CD14-positive monocyte (primary cell): ENCODE results near the gene SYT7. TPM values are rescaled to one million over a fixed set of nuclear protein-coding genes. Genes with fewer than 3 reads are reported as not detected.
A peak's percentile ranks its signal among the peaks of the same experiment; 100 is the strongest.

Experiments
- DNase-seq, 3 donors: peaks; one replicate each; pipeline ENCODE4 v3.0.0-alpha.2; 2011 to 2022
- H2AFZ ChIP-seq: 2 replicates; pipeline ENCODE4 v1.6.0; 2012; ENCODE audit warnings: mild to moderate bottlenecking, low read depth, low read length, inconsistent platforms; ENCODE audit not compliant: insufficient read depth, poor library complexity, severe bottlenecking
- H3K27ac ChIP-seq, 2 donors: 1 replicate in 1 of 2; 2 replicates in 1 of 2; pipeline ENCODE4 v1.5.1; 2012 to 2013; ENCODE audit warnings: low read length in 2 of 2, control low read depth in 1 of 2, inconsistent platforms in 1 of 2, low read depth in 1 of 2, mild to moderate bottlenecking in 1 of 2
- H3K27me3 ChIP-seq, 2 donors: one replicate each; pipeline versions ENCODE4 v1.6.0 to v1.6.1; 2011 to 2013; ENCODE audit warnings: low read length in 2 of 2; ENCODE audit not compliant: control insufficient read depth in 2 of 2, insufficient read depth in 2 of 2
- H3K36me3 ChIP-seq, 2 donors: replicated peaks in 1 of 2; 1 replicate in 1 of 2; 2 replicates in 1 of 2; pipeline versions ENCODE4 v1.5.1 to v1.6.1; 2012 to 2013; ENCODE audit warnings: low read length in 2 of 2, control low read depth in 1 of 2, inconsistent platforms in 1 of 2, mild to moderate bottlenecking in 1 of 2; ENCODE audit not compliant: insufficient read depth in 2 of 2, control insufficient read depth in 1 of 2
- H3K4me1 ChIP-seq, 2 donors: 1 replicate in 1 of 2; 2 replicates in 1 of 2; pipeline versions ENCODE4 v1.5.1 to v1.6.1; 2012 to 2013; ENCODE audit warnings: low read length in 2 of 2, control low read depth in 1 of 2, inconsistent platforms in 1 of 2, mild to moderate bottlenecking in 1 of 2, moderate library complexity in 1 of 2; ENCODE audit not compliant: insufficient read depth in 2 of 2, control insufficient read depth in 1 of 2
- H3K4me2 ChIP-seq: replicated peaks from 2 replicates; pipeline ENCODE3; 2012; ENCODE audit warnings: low read length, moderate library complexity, mild to moderate bottlenecking; ENCODE audit not compliant: poor library complexity, severe bottlenecking; ENCODE audit errors: extremely low read depth
- H3K4me3 ChIP-seq, 3 experiments: fragments of 200-600 bp in 1 of 3; sonication (generic) in 1 of 3; replicated peaks in 1 of 3; 1 replicate in 2 of 3; 2 replicates in 1 of 3; pipeline ENCODE4 v1.5.1; 2011 to 2013; ENCODE audit warnings: low read length in 3 of 3, mild to moderate bottlenecking in 3 of 3, control low read depth in 2 of 3, low read depth in 2 of 3, inconsistent platforms in 1 of 3, moderate library complexity in 1 of 3
- H3K79me2 ChIP-seq: 2 replicates; pipeline ENCODE4 v1.6.0; 2012; ENCODE audit warnings: mild to moderate bottlenecking, control low read depth, inconsistent platforms, low read length, moderate library complexity; ENCODE audit not compliant: insufficient read depth
- H3K9ac ChIP-seq: 2 replicates; pipeline ENCODE4 v1.6.0; 2017; ENCODE audit warnings: low read length, mild to moderate bottlenecking; ENCODE audit not compliant: insufficient read depth, poor library complexity, severe bottlenecking
- H3K9me3 ChIP-seq, 2 donors: replicated peaks in 1 of 2; 1 replicate in 1 of 2; 2 replicates in 1 of 2; pipeline versions ENCODE4 v1.5.1 to v1.6.1; 2012 to 2013; ENCODE audit warnings: low read length in 2 of 2, control low read depth in 1 of 2; ENCODE audit not compliant: control insufficient read depth in 1 of 2, insufficient read depth in 1 of 2
- H4K20me1 ChIP-seq: 2 replicates; pipeline ENCODE4 v1.6.0; 2012; ENCODE audit warnings: mild to moderate bottlenecking, low read length, control low read depth, moderate library complexity; ENCODE audit not compliant: insufficient read depth
- H3K27ac Mint-ChIP-seq, 7 donors: one replicate each; pipeline ENCODE4 v1.8.0; 2020; ENCODE audit warnings: mild to moderate bottlenecking in 7 of 7, mixed read lengths in 7 of 7, moderate library complexity in 6 of 7, inconsistent platforms in 2 of 7
- H3K27me3 Mint-ChIP-seq, 3 donors: one replicate each; pipeline ENCODE4 v1.8.0; 2021 to 2022; ENCODE audit warnings: low read depth in 3 of 3, mild to moderate bottlenecking in 3 of 3, mixed read lengths in 3 of 3, moderate library complexity in 3 of 3, inconsistent platforms in 1 of 3
- H3K36me3 Mint-ChIP-seq, 2 donors: one replicate each; pipeline ENCODE4 v1.8.0; 2020; ENCODE audit warnings: mixed read lengths in 2 of 2, inconsistent platforms in 1 of 2, mild to moderate bottlenecking in 1 of 2
- H3K4me1 Mint-ChIP-seq: one replicate; pipeline ENCODE4 v1.8.0; 2020; ENCODE audit warnings: mild to moderate bottlenecking, mixed read lengths
- H3K4me3 Mint-ChIP-seq, 2 donors: one replicate each; pipeline ENCODE4 v1.8.0; 2020; ENCODE audit warnings: mild to moderate bottlenecking in 2 of 2, mixed read lengths in 2 of 2, moderate library complexity in 1 of 2
- H3K9me3 Mint-ChIP-seq, 7 donors: one replicate each; pipeline ENCODE4 v1.8.0; 2020 to 2022; ENCODE audit warnings: mixed read lengths in 7 of 7, mild to moderate bottlenecking in 6 of 7, moderate library complexity in 6 of 7, inconsistent platforms in 2 of 7
- WGBS: methylation state at CpG from one replicate; pipeline ENCODE4 v1.1.5; 2013; ENCODE audit warnings: missing lambda C conversion rate; ENCODE audit not compliant: insufficient coverage; 5-methylcytosine and 5-hydroxymethylcytosine counted together
- intact Hi-C, 2 donors: fragments of 100-400 bp; cut with micrococcal nuclease; formaldehyde crosslinking; loops; one replicate each; pipeline versions ENCODE4 v1.15.0 to v1.15.1; 2023
- polyA plus RNA-seq, 3 donors: library from polyadenylated mRNA; depleted of rRNA in 1 of 3; unstranded in 2 of 3; stranded (reverse) in 1 of 3; fragments of 300-500 nt in 2 of 3; fragments of >200 nt in 1 of 3; fragmentation: Illumina TruSeq in 2 of 3; gene quantifications; 1 replicate in 2 of 3; 2 replicates in 1 of 3; pipeline ENCODE4 v1.2.3, GENCODE V29; 2012 to 2021
- TF ChIP-seq, protein P1 (sequence below): fragments of 200-600 bp; IDR thresholded peaks from one replicate; pipeline ENCODE4 v1.8.0; 2022; ENCODE audit warnings: antibody characterized with exemption, mild to moderate bottlenecking

The SYT7 gene
- polyA plus RNA-seq, 3 donors = not detected

DNA sequence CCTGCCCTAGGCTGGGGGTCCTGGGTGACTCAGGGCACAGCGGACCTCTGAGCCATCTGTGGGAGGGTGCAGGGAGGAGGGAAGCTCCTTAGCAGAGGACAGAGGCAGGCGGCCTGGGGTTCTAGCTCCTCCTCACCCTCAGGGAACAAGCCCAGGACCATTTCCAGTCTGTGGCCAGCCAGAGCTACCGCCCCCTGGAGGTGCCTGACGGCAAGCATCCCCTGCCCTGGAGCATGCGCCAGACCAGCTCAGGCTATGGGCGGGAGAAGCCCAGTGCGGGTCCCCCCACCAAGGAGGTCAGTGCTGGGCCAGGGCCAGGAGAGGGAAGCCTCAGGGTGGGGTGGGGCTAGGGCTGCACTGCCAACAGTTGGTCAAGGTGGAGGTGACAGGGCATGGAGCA is 98.4 kb downstream of the SYT7 start:
- Histone ChIP-seq H3K9me3 (no peaks in the 10 kb centered on the region), H3K4me1 (no peaks in the 10 kb centered on the region), H3K4me2 (no peak overlapping the region), H3K36me3 (no peaks in the 10 kb centered on the region), H3K27me3 (no peaks in the 10 kb centered on the region), H3K79me2 (no peaks in the 10 kb centered on the region), H3K4me3 (no peak overlapping the region), H2AFZ (no peak overlapping the region), H3K27ac (no peak overlapping the region), H3K9ac (no peak overlapping the region), H4K20me1 (no peaks in the 10 kb centered on the region)
- Mint-ChIP-seq H3K27me3 (peaks cover 0 to 8% (median 1%) of the 10 kb centered on the region in 3 donors), H3K36me3 (peaks cover 0 to 3% of the 10 kb centered on the region in 2 donors), H3K9me3 (peaks cover 0 to 1% (median 0%) of the 10 kb centered on the region in 7 donors), H3K27ac (no peak overlapping the region), H3K4me3 (no peak overlapping the region), H3K4me1 (no peaks in the 10 kb centered on the region)
- TF ChIP-seq, protein P1, sequence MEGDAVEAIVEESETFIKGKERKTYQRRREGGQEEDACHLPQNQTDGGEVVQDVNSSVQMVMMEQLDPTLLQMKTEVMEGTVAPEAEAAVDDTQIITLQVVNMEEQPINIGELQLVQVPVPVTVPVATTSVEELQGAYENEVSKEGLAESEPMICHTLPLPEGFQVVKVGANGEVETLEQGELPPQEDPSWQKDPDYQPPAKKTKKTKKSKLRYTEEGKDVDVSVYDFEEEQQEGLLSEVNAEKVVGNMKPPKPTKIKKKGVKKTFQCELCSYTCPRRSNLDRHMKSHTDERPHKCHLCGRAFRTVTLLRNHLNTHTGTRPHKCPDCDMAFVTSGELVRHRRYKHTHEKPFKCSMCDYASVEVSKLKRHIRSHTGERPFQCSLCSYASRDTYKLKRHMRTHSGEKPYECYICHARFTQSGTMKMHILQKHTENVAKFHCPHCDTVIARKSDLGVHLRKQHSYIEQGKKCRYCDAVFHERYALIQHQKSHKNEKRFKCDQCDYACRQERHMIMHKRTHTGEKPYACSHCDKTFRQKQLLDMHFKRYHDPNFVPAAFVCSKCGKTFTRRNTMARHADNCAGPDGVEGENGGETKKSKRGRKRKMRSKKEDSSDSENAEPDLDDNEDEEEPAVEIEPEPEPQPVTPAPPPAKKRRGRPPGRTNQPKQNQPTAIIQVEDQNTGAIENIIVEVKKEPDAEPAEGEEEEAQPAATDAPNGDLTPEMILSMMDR = peak; percentile 54
- intact Hi-C loops = loop anchor here in 1 of 2 donors (10.0 kb wide), 1 partner anchor 152 kb away; no protein-coding TSS in a partner anchor
- no peak for DNase-seq
- 45% methylated on average over 5 of the region's 7 CpGs for WGBS

DNA sequence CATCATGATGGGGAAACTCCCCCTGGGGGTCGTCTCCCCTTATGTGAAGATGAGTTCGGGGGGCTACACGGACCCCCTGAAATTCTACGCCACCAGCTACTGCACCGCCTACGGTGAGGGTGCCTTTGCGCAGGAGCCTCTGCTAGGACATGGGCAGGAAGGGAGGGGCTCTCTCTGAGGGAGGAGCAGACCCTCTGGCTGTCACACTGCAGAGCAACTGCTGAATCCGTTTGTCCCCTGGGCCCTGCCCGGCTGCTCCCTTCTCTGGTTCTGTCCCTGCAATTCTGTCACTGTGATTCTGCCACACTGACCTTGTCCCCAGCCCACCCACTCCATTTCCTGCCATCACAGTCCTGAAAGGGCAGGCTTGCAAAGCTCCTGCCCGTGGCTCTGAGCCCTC is 99.1 kb downstream of the SYT7 start:
- no peak overlapping the region for H3K4me3 Mint-ChIP-seq
- TF ChIP-seq, protein P1 = no peak

More for the DNA sequence above, 99.1 kb downstream of the SYT7 start:
- Histone ChIP-seq H4K20me1 (no peaks in the 10 kb centered on the region), H3K79me2 (no peaks in the 10 kb centered on the region), H3K36me3 (no peaks in the 10 kb centered on the region), H3K4me3 (no peak overlapping the region), H3K27ac (no peak overlapping the region), H3K9me3 (no peaks in the 10 kb centered on the region), H3K4me1 (no peaks in the 10 kb centered on the region), H3K9ac (no peak overlapping the region), H3K27me3 (no peaks in the 10 kb centered on the region), H3K4me2 (no peak overlapping the region), H2AFZ (no peak overlapping the region)
- Mint-ChIP-seq H3K27me3 (peaks cover 0 to 6% (median 1%) of the 10 kb centered on the region in 3 donors), H3K9me3 (peaks cover 0 to 3% (median 0%) of the 10 kb centered on the region in 7 donors), H3K36me3 (no peaks in the 10 kb centered on the region), H3K4me1 (no peaks in the 10 kb centered on the region), H3K27ac (no peak overlapping the region)
- intact Hi-C loops = loop anchor here in 1 of 2 donors (10.0 kb wide), 1 partner anchor 153 kb away; no protein-coding TSS in a partner anchor
- WGBS = 93% methylated on average over 9 of the region's 10 CpGs
- no peak for DNase-seq
